Measurements from ENCODE around the gene PHGDH. TPM values are rescaled to one million over a fixed set of nuclear protein-coding genes. Genes with fewer than 3 reads are reported as not detected.

The PHGDH gene
- total RNA-seq, 2 experiments from 2014 or later = 138 to 143 TPM

- ChIA-PET POLR2A (no interaction called here), CTCF (interaction anchor here (1.0 kb wide), 1 partner anchor 61 kb away, joined by 5 read pairs; no protein-coding TSS in a partner anchor)
- DNase-seq = no peak
- Mint-ChIP-seq H3K4me1 (ENCODE audit: low read depth) (no peaks in the 10 kb centered on the region), H3K9me3 (no peaks in the 10 kb centered on the region), H3K4me3 (no peak overlapping the region), H3K27me3 (peaks cover 8% of the 10 kb centered on the region), H3K27ac (no peak overlapping the region), H3K36me3 (peaks cover 5% of the 10 kb centered on the region)
- intact Hi-C loops (cut with micrococcal nuclease) = no loop called here
Measured at GRCh38 chr1:119747451-119747850, 35.7 kb downstream of the PHGDH start.

- ChIA-PET CTCF (interaction anchor here (1.0 kb wide), 1 partner anchor 61 kb away, joined by 5 read pairs; no protein-coding TSS in a partner anchor), POLR2A (no interaction called here)
- no peak overlapping the region for H3K4me3 Mint-ChIP-seq
- intact Hi-C loops (cut with micrococcal nuclease) = no loop called here
- DNase-seq = no peak
- no peaks in the 10 kb centered on the region for H3K9me3 Mint-ChIP-seq
- no peak overlapping the region for H3K27ac Mint-ChIP-seq
- peaks cover 5% of the 10 kb centered on the region for H3K36me3 Mint-ChIP-seq
- no peaks in the 10 kb centered on the region for H3K4me1 Mint-ChIP-seq (ENCODE audit: low read depth)
- peaks cover 10% of the 10 kb centered on the region for H3K27me3 Mint-ChIP-seq
Measured at GRCh38 chr1:119748040-119748439, 36.3 kb downstream of the PHGDH start.

- no peak overlapping the region for H3K4me3 Mint-ChIP-seq
- DNase-seq = no peak
- POLR2A ChIA-PET = no interaction called here
- H3K9me3 Mint-ChIP-seq = no peaks in the 10 kb centered on the region
- no peaks in the 10 kb centered on the region for H3K36me3 Mint-ChIP-seq
- intact Hi-C loops (cut with micrococcal nuclease) = no loop called here
- H3K27me3 Mint-ChIP-seq = peaks cover 15% of the 10 kb centered on the region
- H3K4me1 Mint-ChIP-seq (ENCODE audit: low read depth) = no peaks in the 10 kb centered on the region
- H3K27ac Mint-ChIP-seq = no peak overlapping the region
- CTCF ChIA-PET = interaction anchor here (1.2 kb wide), 1 partner anchor 9 kb away, joined by 7 read pairs; no protein-coding TSS in a partner anchor
Measured at GRCh38 chr1:119752592-119752991, 40.9 kb downstream of the PHGDH start.

- ChIA-PET CTCF (interaction anchor here (1.1 to 1.7 kb wide), 2 partner anchors 15 to 50 kb away, joined by 4 to 8 read pairs; no protein-coding TSS in a partner anchor), POLR2A (no interaction called here)
- no peaks in the 10 kb centered on the region for H3K36me3 Mint-ChIP-seq
- intact Hi-C loops (cut with micrococcal nuclease) = no loop called here
- H3K27me3 Mint-ChIP-seq = peaks cover 4% of the 10 kb centered on the region
- no peaks in the 10 kb centered on the region for H3K9me3 Mint-ChIP-seq
- H3K27ac Mint-ChIP-seq = no peak overlapping the region
- DNase-seq = no peak
- no peaks in the 10 kb centered on the region for H3K4me1 Mint-ChIP-seq (ENCODE audit: low read depth)
- H3K4me3 Mint-ChIP-seq = no peak overlapping the region
Measured at GRCh38 chr1:119758584-119758983, 46.9 kb downstream of the PHGDH start.

GRCh38 chr1:119762409-119762808 lies 50.7 kb downstream of the PHGDH start:
- ChIA-PET CTCF (interaction anchor here (0.6 to 1.9 kb wide), 2 partner anchors 19 to 47 kb away, joined by 3 to 4 read pairs; no protein-coding TSS in a partner anchor), POLR2A (no interaction called here)
- DNase-seq = no peak
- Mint-ChIP-seq H3K4me1 (ENCODE audit: low read depth) (no peaks in the 10 kb centered on the region), H3K4me3 (no peak overlapping the region), H3K27ac (no peak overlapping the region), H3K36me3 (no peaks in the 10 kb centered on the region), H3K27me3 (peaks cover 8% of the 10 kb centered on the region), H3K9me3 (no peaks in the 10 kb centered on the region)
- intact Hi-C loops (cut with micrococcal nuclease) = loop anchor here (5.0 kb wide), 1 partner anchor 50 kb away; the partner anchor contains the start of gene PHGDH

GRCh38 chr1:119762953-119763352 lies 51.2 kb downstream of the PHGDH start:
- peaks cover 9% of the 10 kb centered on the region for H3K27me3 Mint-ChIP-seq
- DNase-seq = no peak
- intact Hi-C loops (cut with micrococcal nuclease) = loop anchor here (5.0 kb wide), 1 partner anchor 51 kb away; the partner anchor contains the start of gene PHGDH
- no peaks in the 10 kb centered on the region for H3K4me1 Mint-ChIP-seq (ENCODE audit: low read depth)
- ChIA-PET POLR2A (no interaction called here), CTCF (no interaction called here)
- no peak overlapping the region for H3K27ac Mint-ChIP-seq
- no peaks in the 10 kb centered on the region for H3K36me3 Mint-ChIP-seq
- no peaks in the 10 kb centered on the region for H3K9me3 Mint-ChIP-seq
- no peak overlapping the region for H3K4me3 Mint-ChIP-seq

GRCh38 chr1:119764220-119764619 lies 52.5 kb downstream of the PHGDH start:
- Mint-ChIP-seq H3K4me1 (ENCODE audit: low read depth) (no peaks in the 10 kb centered on the region), H3K9me3 (no peaks in the 10 kb centered on the region), H3K4me3 (no peak overlapping the region), H3K27me3 (peaks cover 13% of the 10 kb centered on the region), H3K27ac (no peak overlapping the region), H3K36me3 (no peaks in the 10 kb centered on the region)
- ChIA-PET CTCF (no interaction called here), POLR2A (no interaction called here)
- intact Hi-C loops (cut with micrococcal nuclease) = loop anchor here (5.0 kb wide), 1 partner anchor 52 kb away; the partner anchor contains the start of gene PHGDH
- DNase-seq = no peak

- ChIA-PET POLR2A (no interaction called here), CTCF (interaction anchor here (1.4 kb wide), 1 partner anchor 22 kb away, joined by 4 read pairs; no protein-coding TSS in a partner anchor)
- Mint-ChIP-seq H3K36me3 (no peaks in the 10 kb centered on the region), H3K27ac (no peak overlapping the region), H3K4me1 (ENCODE audit: low read depth) (no peaks in the 10 kb centered on the region), H3K27me3 (peaks cover 13% of the 10 kb centered on the region), H3K9me3 (no peaks in the 10 kb centered on the region), H3K4me3 (no peak overlapping the region)
- intact Hi-C loops (cut with micrococcal nuclease) = no loop called here
- no peak for DNase-seq
Measured at GRCh38 chr1:119766374-119766794, 54.6 kb downstream of the PHGDH start.

GRCh38 chr1:119767486-119767885 lies 55.8 kb downstream of the PHGDH start:
- no peaks in the 10 kb centered on the region for H3K36me3 Mint-ChIP-seq
- POLR2A ChIA-PET = no interaction called here
- no peaks in the 10 kb centered on the region for H3K9me3 Mint-ChIP-seq
- H3K27me3 Mint-ChIP-seq = peaks cover 13% of the 10 kb centered on the region
- intact Hi-C loops (cut with micrococcal nuclease) = no loop called here
- no peak overlapping the region for H3K4me3 Mint-ChIP-seq
- DNase-seq = no peak
- H3K4me1 Mint-ChIP-seq (ENCODE audit: low read depth) = no peaks in the 10 kb centered on the region
- CTCF ChIA-PET = no interaction called here
- H3K27ac Mint-ChIP-seq = no peak overlapping the region

- POLR2A ChIA-PET = no interaction called here
- intact Hi-C loops (cut with micrococcal nuclease) = no loop called here
- Mint-ChIP-seq H3K9me3 (no peaks in the 10 kb centered on the region), H3K27ac (no peak within 1 kb of the TSS), H3K27me3 (peaks cover 13% of the 10 kb centered on the region), H3K4me1 (ENCODE audit: low read depth) (no peaks in the 10 kb centered on the region), H3K36me3 (no peaks in the 10 kb centered on the region), H3K4me3 (no peak within 1 kb of the TSS)
- DNase-seq = no peak
- CTCF ChIA-PET = interaction anchor here (1.0 to 1.5 kb wide), 2 partner anchors 24 to 40 kb away, joined by 4 to 5 read pairs; no protein-coding TSS in a partner anchor
Measured at GRCh38 chr1:119768778-119769177, 57.0 kb downstream of the PHGDH start, which contains the start of gene HMGCS2. HMGCS2 (minus strand) TSS chr1:119768905; CDS start chr1:119768844, 61 bp downstream.

- POLR2A ChIA-PET = no interaction called here
- Mint-ChIP-seq H3K36me3 (no peaks in the 10 kb centered on the region), H3K27ac (no peak overlapping the region), H3K4me1 (ENCODE audit: low read depth) (no peaks in the 10 kb centered on the region), H3K4me3 (no peak overlapping the region), H3K27me3 (peaks cover 11% of the 10 kb centered on the region), H3K9me3 (no peaks in the 10 kb centered on the region)
- CTCF ChIA-PET = no interaction called here
- no peak for DNase-seq
- intact Hi-C loops (cut with micrococcal nuclease) = no loop called here
Measured at GRCh38 chr1:119771016-119771415, 59.3 kb downstream of the PHGDH start.

GRCh38 chr1:119771770-119772169 lies 60.0 kb downstream of the PHGDH start:
- Mint-ChIP-seq H3K27ac (no peak overlapping the region), H3K36me3 (no peaks in the 10 kb centered on the region), H3K4me1 (ENCODE audit: low read depth) (no peaks in the 10 kb centered on the region), H3K4me3 (no peak overlapping the region), H3K27me3 (peaks cover 11% of the 10 kb centered on the region), H3K9me3 (no peaks in the 10 kb centered on the region)
- no peak for DNase-seq
- intact Hi-C loops (cut with micrococcal nuclease) = no loop called here
- CTCF ChIA-PET = no interaction called here
- POLR2A ChIA-PET = no interaction called here

- H3K27ac Mint-ChIP-seq = no peak overlapping the region
- no peaks in the 10 kb centered on the region for H3K9me3 Mint-ChIP-seq
- no peak for DNase-seq
- intact Hi-C loops (cut with micrococcal nuclease) = no loop called here
- POLR2A ChIA-PET = no interaction called here
- CTCF ChIA-PET = no interaction called here
- H3K4me3 Mint-ChIP-seq = no peak overlapping the region
- peaks cover 6% of the 10 kb centered on the region for H3K27me3 Mint-ChIP-seq
- no peaks in the 10 kb centered on the region for H3K36me3 Mint-ChIP-seq
- H3K4me1 Mint-ChIP-seq (ENCODE audit: low read depth) = no peaks in the 10 kb centered on the region
Measured at GRCh38 chr1:119772298-119772697, 60.6 kb downstream of the PHGDH start.
